Activated naive CD4-positive, alpha-beta T cell treated with Interleukin-2 at 50 U/mL for 16 hours (primary cell): ENCODE measurements around the gene BTNL3.
"Not testable (repeated sequence)": the region's sequence is repeated elsewhere in the genome, so short reads cannot be mapped to it uniquely, and the experiment has no call there.

Experiments
- DNase-seq: peaks from one replicate; pipeline ENCODE4 v3.0.0-alpha.2; 2020

The BTNL3 gene

DNA sequence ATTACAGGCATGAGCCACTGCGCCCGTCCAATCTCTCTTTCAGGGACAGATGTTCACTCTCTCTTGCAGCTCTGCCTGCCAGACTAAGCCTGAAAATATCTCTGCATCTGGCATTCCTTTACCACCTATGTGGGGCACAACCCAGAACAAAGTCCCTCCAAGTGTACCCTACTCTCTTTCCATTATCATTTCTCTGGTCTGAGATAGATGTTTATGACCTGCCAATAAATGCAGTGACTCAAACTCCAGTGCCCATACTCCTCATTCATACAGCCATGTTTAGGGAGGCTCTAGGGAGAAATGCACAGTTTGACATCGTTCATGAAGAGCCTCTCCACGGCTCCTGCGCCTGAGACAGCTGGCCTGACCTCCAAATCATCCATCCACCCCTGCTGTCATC is at the start of gene BTNL3:
BTNL3 (plus strand) TSS at position 255 of the 400 bp plus-strand sequence. CDS start 183 bp downstream, outside the sequence.
- no peak for DNase-seq

DNA sequence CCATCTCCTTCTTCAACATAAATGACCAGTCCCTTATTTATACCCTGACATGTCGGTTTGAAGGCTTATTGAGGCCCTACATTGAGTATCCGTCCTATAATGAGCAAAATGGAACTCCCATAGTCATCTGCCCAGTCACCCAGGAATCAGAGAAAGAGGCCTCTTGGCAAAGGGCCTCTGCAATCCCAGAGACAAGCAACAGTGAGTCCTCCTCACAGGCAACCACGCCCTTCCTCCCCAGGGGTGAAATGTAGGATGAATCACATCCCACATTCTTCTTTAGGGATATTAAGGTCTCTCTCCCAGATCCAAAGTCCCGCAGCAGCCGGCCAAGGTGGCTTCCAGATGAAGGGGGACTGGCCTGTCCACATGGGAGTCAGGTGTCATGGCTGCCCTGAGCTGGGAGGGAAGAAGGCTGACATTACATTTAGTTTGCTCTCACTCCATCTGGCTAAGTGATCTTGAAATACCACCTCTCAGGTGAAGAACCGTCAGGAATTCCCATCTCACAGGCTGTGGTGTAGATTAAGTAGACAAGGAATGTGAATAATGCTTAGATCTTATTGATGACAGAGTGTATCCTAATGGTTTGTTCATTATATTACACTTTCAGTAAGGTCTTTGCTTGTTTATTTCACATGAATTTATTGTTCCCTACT is 38.2 kb upstream of the BTNL3 start:
- DNase-seq, result no peak

- no peak for DNase-seq
These were observed 29.0 kb upstream of the BTNL3 start for GRCh38 chr5:180959661-180960060.

GRCh38 chr5:180960209-180960608 is 28.4 kb upstream of the BTNL3 start:
- no peak for DNase-seq

- no peak for DNase-seq
These were observed 19.2 kb upstream of the BTNL3 start for GRCh38 chr5:180969406-180969805.

- no peak for DNase-seq
These were observed 18.3 kb upstream of the BTNL3 start for GRCh38 chr5:180970336-180970735.

DNA sequence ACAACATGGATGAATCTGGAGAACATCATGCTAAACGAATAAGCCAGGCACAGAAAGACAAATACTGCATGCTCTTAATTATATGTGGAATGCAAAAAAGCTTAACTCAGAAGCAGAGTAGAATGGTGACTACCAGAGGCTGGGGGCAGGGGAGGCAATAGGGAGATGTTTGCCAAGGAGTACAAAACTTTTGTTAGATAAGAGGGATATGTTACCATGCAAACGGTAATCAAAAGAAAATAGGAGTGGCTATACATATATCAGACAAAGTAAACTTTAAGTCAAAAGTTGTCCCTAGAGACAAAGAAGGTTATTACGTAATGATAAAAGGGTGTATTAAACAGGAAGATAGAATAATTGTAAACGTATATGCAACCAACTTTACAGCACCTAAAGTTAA is 17.8 kb upstream of the BTNL3 start:
- DNase-seq, result no peak

DNA sequence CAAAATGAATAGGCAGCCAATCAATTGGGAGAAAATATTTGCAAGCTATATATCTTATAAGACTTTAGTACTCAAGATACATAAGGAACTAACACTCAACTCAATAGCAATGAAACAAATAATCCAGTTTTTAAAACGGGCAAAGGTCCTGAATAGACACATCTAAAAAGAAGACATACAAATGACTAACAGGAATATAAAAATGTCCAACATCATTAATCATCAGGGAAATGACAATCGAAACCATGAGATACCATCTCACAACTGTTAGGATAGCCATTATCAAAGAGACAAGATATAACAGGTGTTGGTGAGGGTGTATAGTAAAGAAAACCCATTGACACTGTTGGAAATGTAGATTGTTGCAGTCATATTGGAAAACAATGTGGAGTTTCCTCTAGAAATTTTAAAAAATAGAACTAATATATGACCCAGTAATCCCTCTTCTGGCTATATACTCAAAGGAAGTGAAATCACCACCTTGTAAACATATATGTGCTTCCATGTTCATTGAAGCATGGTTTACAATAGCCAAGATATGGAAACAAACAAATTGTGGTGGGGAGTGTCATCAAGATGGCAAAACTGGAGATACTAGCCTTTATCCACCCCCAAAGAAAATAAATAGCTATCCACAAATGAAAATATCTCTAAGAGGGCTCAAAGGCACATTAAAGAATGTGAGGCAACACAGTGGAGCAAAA is 13.9 kb upstream of the BTNL3 start:
- DNase-seq, result no peak

DNA sequence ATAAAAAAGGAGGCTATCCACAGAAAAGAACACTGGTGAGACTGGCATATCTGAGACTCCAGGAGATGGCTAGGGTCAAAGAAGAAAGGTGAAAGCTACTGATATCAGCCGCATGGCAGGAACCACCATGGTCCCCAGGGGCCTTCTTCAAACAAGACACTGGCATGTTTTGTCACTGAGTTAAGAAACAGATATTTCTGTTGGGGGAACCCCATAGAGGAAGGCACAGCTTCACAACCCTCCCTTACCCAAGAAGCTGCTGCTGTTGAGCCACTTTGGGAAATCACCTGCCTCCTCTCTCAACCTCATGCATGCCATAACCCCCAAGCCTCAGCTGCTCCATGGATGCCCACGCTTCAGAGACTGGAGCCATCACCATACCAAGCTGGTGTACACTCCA is 13.3 kb upstream of the BTNL3 start:
- DNase-seq, result no peak

DNA sequence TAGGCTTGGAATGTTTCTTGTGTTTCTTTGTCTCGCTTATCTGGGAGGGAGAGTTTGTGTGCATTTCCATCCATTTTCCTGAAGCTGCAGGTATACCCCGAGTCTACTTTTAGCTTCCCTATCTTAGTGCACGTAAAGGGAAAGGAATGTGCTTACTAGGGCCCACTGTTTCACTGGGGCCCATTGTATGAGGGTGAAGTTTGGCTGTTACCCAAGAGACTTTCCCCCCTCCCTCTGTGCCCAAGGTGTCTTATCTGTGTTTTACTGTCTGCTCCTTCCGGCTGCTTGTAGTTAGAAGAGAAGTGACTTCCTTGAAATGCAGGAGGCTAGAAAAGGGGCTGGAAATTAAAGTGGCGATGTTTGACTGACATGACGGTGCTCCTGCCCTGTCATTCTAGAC is 12.1 kb upstream of the BTNL3 start:
- DNase-seq, result no peak

- DNase-seq, result no peak
These were observed 10.8 kb upstream of the BTNL3 start for GRCh38 chr5:180977852-180978251.

- DNase-seq, result no peak
These were observed 6.5 kb upstream of the BTNL3 start for GRCh38 chr5:180982008-180982741.

- no peak for DNase-seq
These were observed 630 bp upstream of the BTNL3 start for GRCh38 chr5:180988016-180988415.

DNA sequence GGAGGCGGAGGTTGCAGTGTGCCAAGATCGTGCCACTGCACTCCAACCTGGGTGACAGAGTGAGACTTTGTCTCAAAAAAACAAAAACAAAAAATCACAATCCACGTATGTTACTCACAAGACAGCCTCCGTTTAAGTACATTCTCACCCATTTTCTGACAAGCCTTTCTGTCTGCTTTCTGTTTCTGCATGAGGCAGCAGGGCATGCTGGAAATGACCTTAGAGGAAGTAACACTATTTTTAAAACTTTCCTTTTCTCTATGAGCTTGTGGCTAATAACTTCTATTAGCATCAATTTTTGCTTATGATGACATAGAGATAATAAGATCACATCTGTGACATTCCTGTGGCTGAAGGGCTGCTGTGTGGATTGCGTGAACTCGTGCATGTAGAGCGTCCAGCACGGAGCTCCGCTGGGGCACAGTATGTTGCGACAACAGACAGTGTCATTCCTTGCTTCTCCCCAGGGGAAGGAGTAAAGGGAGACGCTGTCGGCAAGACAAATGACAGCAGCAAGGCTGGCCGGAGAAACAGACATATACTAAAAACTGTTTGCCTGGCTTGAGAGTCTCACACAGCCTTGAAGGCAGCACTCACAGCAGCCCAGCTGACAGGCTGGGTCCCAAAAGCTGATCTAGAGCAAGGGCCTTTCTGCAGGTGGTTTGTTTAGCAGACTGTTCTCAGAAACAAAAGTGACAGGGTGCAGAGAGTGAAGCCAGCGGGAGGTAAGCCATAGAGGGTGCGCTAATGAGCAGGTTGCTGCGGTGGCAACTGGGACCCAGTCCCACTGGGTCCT is 1.6 kb downstream of the BTNL3 start:
- DNase-seq, result no peak

GRCh38 chr5:180990882-180991242 is 2.2 kb downstream of the BTNL3 start:
- DNase-seq, result no peak

DNA sequence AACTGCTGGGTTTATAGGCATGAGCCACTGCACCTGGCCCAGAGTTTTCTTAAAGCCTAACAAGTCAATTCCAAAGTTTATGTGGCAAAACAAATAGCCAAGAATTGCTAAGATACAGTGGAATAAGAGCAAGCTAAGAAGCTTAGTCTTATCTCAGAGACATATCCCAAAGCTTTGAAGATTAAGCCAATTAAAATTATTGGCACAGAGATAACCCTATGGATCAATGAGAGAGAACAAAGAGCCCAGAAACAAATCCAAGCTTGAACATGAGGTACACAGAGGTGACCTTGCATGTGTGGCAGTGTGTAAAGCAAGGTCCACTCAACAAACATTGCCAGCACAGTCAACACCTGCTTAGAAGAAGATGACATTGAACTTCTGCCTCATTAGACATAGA is 13.3 kb downstream of the BTNL3 start:
- no peak for DNase-seq

- no peak for DNase-seq
These were observed 17.1 kb downstream of the BTNL3 start for GRCh38 chr5:181005791-181006190.

DNA sequence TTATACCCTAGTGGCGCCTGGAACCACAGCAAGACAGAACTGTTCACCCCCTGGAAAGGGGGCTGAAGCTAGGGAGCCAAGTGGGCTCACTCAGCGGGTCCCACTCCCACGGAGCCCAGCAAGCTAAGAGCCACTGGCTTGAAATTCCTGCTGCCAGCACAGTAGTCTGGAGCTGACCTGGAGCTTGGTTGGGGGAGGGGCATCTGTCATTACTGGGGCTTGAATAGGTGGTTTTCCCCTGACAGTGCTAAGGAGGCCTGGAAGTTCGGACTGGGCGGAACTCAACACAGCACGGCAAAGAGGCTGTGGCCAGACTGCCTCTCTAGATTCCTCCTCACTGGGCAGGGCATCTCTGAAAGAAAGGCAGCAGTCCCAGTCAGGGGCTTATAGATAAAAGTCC is 19.5 kb downstream of the BTNL3 start:
- DNase-seq, result no peak

DNA sequence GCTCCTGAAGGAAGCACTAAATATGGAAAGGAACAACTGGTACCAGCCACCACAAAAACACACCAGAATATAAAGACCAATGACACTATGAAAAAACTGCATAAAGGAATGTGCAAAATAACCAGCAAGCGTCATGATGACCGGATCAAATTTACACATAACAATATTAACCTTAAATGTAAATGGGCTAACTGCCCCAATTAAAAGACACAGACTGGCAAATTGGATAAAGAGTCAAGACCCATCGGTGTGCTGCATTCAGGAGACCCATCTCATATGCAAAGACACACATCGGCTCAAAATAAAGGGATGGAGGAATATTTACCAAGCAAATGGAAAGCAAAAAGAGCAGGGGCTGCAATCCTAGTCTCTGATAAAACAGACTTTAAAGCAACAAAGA is 21.4 kb downstream of the BTNL3 start:
- DNase-seq, result not testable (repeated sequence)

DNA sequence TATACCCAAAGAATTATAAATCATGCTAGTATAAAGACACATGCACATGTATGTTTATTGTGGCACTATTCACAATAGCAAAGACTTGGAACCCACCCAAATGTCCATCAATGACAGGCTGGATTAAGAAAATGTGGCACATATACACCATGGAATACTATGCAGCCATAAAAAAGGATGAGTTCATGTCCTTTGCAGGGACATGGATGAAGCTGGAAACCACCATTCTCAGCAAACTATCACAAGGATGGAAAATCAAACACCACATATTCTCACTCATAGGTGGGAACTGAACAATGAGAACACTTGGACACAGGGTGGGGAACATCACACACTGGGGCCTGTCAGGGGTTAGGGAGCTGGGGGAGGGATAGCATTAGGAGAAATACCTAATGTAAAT is 26.0 kb downstream of the BTNL3 start:
- DNase-seq, result not testable (repeated sequence)

DNA sequence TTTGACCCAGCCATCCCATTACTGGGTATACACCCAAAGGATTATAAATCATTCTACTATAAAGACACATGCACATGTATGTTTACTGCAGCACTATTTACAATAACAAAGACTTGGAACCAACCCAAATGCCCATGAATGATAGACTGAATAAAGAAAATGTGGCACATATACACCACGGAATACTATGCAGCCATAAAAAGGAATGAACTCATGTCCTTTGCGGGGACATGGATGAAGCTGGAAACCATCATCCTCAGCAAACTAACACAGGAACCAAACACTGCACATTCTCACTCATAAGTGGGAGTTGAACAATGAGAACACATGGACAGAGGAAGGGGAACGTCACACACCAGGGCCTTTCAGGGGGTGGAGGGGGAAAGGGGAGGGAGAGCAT is 28.8 kb downstream of the BTNL3 start:
- not testable (repeated sequence) for DNase-seq

DNA sequence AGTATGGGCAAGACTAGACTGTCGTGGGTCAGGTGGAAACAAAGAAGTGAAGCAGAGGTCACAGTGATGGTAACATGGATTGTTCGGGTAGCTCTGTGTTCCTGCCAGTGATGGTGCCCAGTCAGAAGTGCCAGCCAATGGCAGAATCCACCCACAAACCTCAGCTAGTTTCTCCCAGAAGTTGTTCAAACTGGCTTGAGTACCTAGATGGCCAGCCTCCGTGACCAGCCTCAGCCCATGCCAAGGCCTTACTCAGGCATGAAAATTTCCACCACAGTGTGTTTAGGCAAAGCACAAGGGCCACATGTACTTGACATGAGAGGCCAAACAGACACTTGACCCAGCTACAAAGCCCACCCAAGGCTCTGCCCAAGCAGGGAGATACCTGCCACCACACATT is 32.0 kb downstream of the BTNL3 start:
- DNase-seq, result no peak
